Mesenteric fat pad (tissue), 1 donor: ENCODE data around the gene CDX1. TPM values are rescaled to one million over a fixed set of nuclear protein-coding genes. Genes with fewer than 3 reads are reported as not detected.
"Not testable (repeated sequence)": the region's sequence is repeated elsewhere in the genome, so short reads cannot be mapped to it uniquely, and the experiment has no call there.

ENCODE experiments used
- DNase-seq: peaks from one replicate; pipeline ENCODE4 v3.0.0-alpha.2; 2020; ENCODE audit warnings: low spot score
- total RNA-seq: library from RNA; stranded (reverse); fragmentation: NEBNext Ultra II Directional; extraction: Animal tissue kit (Norgen Biotek cat#: 25700); gene quantifications from one replicate; pipeline ENCODE4 v1.2.1, GENCODE V29; 2021
- donor health status: DM: yes; HTN: yes; CAD: no.

The CDX1 gene
- total RNA-seq, 1 donor from 2014 or later, result 0.35 TPM

DNA sequence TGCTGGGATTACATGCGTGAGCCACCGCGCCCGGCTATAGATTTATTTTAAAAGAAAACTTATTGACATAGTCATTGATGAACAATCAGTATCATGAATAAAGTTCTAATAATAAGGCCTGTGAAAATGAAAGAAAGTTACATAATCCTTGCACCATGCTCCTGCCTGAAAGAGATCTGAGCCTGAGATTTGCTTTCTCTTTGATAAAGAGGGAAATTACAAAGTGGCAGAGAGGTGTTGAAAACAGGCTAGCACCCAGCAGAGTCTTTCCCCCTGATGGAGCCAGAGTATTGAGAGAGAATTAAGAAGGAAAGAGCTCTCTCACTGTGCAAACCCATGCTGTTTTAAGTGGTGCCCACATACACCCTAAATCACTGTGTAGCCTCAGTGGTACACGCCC lies 60.5 kb downstream of the CDX1 start:
- no peak for DNase-seq

DNA sequence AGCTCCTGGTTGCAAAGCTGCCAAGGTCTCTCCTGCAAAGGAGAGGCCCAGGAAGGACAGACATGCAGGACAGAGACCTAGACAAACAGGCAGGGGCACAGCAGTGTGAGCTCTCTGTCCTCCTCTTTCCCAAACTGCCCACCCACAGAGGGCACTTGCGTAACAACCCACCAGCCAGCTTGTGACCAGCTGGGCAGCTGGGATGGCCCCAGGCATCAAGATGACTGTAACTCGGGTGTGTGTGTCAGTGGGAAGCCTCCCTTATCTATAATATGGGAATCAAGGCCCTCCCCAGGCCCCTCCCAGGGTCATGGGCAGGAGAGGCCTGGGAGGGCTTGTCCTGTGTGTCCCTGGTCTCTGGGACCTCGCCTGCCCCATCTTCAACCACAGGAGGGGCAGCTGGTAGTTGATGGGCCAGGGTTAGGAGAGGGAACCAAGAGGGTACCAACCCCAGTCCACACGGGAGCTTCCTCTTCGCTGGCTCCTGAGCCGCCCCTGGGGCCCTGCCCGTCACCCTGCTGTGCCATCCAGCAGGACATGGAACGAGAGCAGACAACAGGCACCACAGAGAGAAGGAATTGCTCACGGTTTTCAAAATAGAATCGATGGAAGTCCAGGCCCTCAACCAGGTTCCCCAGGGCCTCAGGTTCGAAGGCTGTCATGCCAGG lies 61.2 kb downstream of the CDX1 start:
- DNase-seq, result no peak

GRCh38 chr5:150229571-150229970 lies 63.0 kb downstream of the CDX1 start:
- no peak for DNase-seq

DNA sequence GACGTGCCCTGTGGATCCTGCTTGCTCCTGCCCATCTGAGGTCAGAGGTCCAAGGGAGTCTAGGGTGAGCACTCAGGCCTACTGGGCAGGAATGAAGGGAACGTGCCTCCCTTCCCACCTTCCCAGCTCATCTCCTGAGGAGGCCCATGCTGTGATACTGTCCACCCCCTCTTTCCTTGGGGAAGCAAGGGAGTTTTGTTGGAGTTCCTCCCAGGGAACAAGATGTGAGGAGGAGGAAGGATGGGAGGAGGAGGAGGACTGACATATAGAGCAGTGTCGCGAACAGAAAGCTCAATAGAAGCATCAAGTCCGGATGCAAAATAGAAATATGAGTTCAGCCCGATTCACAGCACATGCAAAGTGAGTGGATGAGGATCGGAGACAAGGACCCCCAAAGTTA lies 64.3 kb downstream of the CDX1 start:
- no peak for DNase-seq

GRCh38 chr5:150233706-150234105 lies 67.1 kb downstream of the CDX1 start:
- not testable (repeated sequence) for DNase-seq

Other genes with a start within 250 kb of the CDX1 start
- not detected for gene PDE6A, start 222.0 kb upstream of the CDX1 start, total RNA-seq
- gene SLC26A2, start 206.0 kb upstream of the CDX1 start, total RNA-seq, result 13.1 TPM
- gene TIGD6, start 166.1 kb upstream of the CDX1 start, total RNA-seq, result 4.7 TPM
- gene HMGXB3, start 166.0 kb upstream of the CDX1 start, total RNA-seq, result 30.6 TPM
- 58.6 TPM for gene CSF1R, start 80.2 kb upstream of the CDX1 start, total RNA-seq
- gene PDGFRB, start 10.9 kb upstream of the CDX1 start, total RNA-seq, result 201 TPM
- gene SLC6A7, start 23.3 kb downstream of the CDX1 start, total RNA-seq, result not detected
- not detected for gene CAMK2A, start 123.0 kb downstream of the CDX1 start, total RNA-seq
- 0.58 TPM for gene ARSI, start 136.1 kb downstream of the CDX1 start, total RNA-seq
- gene TCOF1, start 190.9 kb downstream of the CDX1 start, total RNA-seq, result 26.1 TPM
- gene CD74, start 246.1 kb downstream of the CDX1 start, total RNA-seq, result 486 TPM